Thyroid gland (tissue), 4 donors: ENCODE results near the gene WASHC4.

Source experiments
- POLR2A ChIP-seq, 2 donors: fragments of 450-650 bp; IDR thresholded peaks; one replicate each; pipeline ENCODE4 v1.6.1; 2017; ENCODE audit warnings: antibody characterized with exemption in 2 of 2, mild to moderate bottlenecking in 2 of 2, moderate library complexity in 1 of 2
- TF ChIP-seq, protein P1 (sequence below), 6 experiments: fragments of 200-600 bp in 3 of 6; fragments of 450-650 bp in 3 of 6; sonication (generic) in 3 of 6; IDR thresholded peaks; one replicate each; pipeline ENCODE4 v1.5.1; 2016 to 2019; ENCODE audit warnings: antibody characterized with exemption in 6 of 6, mild to moderate bottlenecking in 2 of 6, inconsistent platforms in 1 of 6, moderate library complexity in 1 of 6

DNA sequence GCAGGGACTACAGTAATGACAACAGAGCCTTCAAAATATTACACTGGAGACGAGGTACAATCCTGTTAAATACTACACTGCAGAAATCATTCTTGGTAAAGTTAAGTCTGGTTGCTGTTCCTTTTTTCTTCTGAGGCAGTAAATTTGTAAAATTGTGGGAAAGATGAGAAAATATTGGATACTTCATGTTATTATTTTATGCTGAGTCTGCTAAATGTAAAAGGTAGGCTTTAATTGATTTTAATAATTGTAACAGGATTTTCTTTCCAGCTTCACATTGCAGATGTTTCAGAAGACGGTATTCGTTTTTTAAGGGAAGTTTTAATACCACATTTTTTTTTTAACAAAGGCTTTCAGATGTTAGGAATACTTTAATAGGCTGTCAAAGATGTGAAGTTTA is 62.6 kb downstream of the WASHC4 start:
- TF ChIP-seq, protein P1, sequence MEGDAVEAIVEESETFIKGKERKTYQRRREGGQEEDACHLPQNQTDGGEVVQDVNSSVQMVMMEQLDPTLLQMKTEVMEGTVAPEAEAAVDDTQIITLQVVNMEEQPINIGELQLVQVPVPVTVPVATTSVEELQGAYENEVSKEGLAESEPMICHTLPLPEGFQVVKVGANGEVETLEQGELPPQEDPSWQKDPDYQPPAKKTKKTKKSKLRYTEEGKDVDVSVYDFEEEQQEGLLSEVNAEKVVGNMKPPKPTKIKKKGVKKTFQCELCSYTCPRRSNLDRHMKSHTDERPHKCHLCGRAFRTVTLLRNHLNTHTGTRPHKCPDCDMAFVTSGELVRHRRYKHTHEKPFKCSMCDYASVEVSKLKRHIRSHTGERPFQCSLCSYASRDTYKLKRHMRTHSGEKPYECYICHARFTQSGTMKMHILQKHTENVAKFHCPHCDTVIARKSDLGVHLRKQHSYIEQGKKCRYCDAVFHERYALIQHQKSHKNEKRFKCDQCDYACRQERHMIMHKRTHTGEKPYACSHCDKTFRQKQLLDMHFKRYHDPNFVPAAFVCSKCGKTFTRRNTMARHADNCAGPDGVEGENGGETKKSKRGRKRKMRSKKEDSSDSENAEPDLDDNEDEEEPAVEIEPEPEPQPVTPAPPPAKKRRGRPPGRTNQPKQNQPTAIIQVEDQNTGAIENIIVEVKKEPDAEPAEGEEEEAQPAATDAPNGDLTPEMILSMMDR (IDR thresholded peaks at IDR 0.05) = no peak
- no peak for TF ChIP-seq POLR2A (IDR thresholded peaks at IDR 0.05)
